BLaER1 (cell line): Measurements from ENCODE around the gene PYM1.

ENCODE experiments used
- H3K27ac ChIP-seq: shearing (Covaris generic); formaldehyde crosslinking; 2 replicates; pipeline ENCODE4 v1.8.1; 2022
- H3K27me3 ChIP-seq: shearing (Covaris generic); formaldehyde crosslinking; 2 replicates; pipeline ENCODE4 v1.8.1; 2022
- H3K36me3 ChIP-seq: shearing (Covaris generic); formaldehyde crosslinking; 2 replicates; pipeline ENCODE4 v1.8.1; 2022
- H3K4me1 ChIP-seq: shearing (Covaris generic); formaldehyde crosslinking; 2 replicates; pipeline ENCODE4 v1.8.1; 2022
- H3K4me2 ChIP-seq: shearing (Covaris generic); formaldehyde crosslinking; 2 replicates; pipeline ENCODE4 v1.8.1; 2022
- H3K4me3 ChIP-seq: shearing (Covaris generic); formaldehyde crosslinking; 2 replicates; pipeline ENCODE4 v1.8.1; 2022
- H3K9ac ChIP-seq: shearing (Covaris generic); formaldehyde crosslinking; 2 replicates; pipeline ENCODE4 v1.8.1; 2022
- H3K9me3 ChIP-seq: shearing (Covaris generic); formaldehyde crosslinking; 2 replicates; pipeline ENCODE4 v1.8.1; 2022
- H4K20me1 ChIP-seq: shearing (Covaris generic); formaldehyde crosslinking; 2 replicates; pipeline ENCODE4 v1.8.1; 2022
- Cebpa-rat ChIP-seq: shearing (Covaris generic); IDR thresholded peaks from 2 replicates; pipeline ENCODE4 v1.8.1; 2022

PYM1 gene

DNA sequence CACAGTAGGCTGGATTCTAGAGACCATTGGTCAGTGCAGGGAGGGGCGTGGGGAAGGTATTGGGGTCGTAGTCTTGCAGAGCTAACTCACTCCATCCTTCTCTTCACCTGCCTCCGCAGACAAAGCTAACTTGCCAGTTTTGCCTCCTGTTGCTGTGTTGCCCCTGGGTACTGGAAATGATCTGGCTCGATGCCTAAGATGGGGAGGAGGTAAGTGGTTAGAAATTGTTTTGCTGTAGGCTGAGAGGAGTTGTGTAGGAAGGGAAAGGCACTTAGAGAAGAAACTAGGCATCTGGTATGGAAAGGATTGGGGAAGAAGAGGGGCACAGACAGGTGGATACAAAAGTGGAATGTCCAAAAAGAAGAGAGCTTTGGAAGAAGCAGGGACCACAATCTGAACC is 14.4 kb upstream of the PYM1 start:
- Histone ChIP-seq H3K36me3 (peaks cover 93% of the 10 kb centered on the region), H3K4me2 (no peak overlapping the region), H3K9ac (no peak overlapping the region), H3K4me1 (peaks cover 10% of the 10 kb centered on the region), H3K4me3 (no peak overlapping the region), H3K27ac (no peak overlapping the region), H3K27me3 (no peaks in the 10 kb centered on the region), H4K20me1 (no peaks in the 10 kb centered on the region), H3K9me3 (no peaks in the 10 kb centered on the region)
- no peak for TF ChIP-seq Cebpa-rat

- H3K27ac ChIP-seq = peak overlapping the region; percentile 1; the same call in 1 of the 2 replicates
Measured at GRCh38 chr12:55940065-55940732, 12.5 kb upstream of the PYM1 start.

DNA sequence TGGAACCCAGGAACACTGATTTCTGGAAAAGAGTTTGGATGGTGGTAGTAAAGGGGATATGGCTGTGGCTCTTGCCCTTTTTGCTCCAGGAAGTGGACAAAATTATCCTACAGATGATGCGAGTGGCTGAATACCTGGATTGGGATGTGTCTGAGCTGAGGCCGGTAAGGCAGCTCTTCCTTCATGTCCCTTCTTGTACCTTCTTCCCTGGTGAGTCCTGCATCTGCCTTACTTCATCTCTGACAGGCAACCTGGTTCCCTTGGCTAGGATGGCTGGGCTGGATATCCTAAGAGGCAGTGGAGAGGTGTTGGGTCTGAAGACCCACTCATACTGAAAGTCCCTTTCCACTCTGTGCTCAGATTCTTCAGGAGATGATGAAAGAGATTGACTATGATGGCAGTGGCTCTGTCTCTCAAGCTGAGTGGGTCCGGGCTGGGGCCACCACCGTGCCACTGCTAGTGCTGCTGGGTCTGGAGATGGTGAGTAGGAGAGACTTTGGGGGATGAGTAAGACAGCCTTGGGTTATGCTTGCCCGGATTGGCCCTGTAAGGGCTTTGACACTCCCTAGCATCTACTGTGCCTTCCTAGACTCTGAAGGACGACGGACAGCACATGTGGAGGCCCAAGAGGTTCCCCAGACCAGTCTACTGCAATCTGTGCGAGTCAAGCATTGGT is 11.3 kb upstream of the PYM1 start:
- Histone ChIP-seq H3K4me2 (no peak overlapping the region), H3K27ac (no peak overlapping the region), H3K9me3 (no peaks in the 10 kb centered on the region), H3K4me1 (peaks cover 19% of the 10 kb centered on the region), H4K20me1 (peaks cover 5% of the 10 kb centered on the region; the same call in 1 of the 2 replicates), H3K36me3 (peaks cover 81% of the 10 kb centered on the region), H3K9ac (no peak overlapping the region), H3K27me3 (no peaks in the 10 kb centered on the region), H3K4me3 (no peak overlapping the region)
- TF ChIP-seq Cebpa-rat = no peak

More at GRCh38 chr12:55940065-55940732, 12.5 kb upstream of the PYM1 start:
- H3K4me2 ChIP-seq = peak overlapping the region; percentile 47
- TF ChIP-seq Cebpa-rat = no peak
- H3K27me3 ChIP-seq = no peaks in the 10 kb centered on the region
- peaks cover 93% of the 10 kb centered on the region for H3K36me3 ChIP-seq
- peaks cover 10% of the 10 kb centered on the region for H3K4me1 ChIP-seq
- H4K20me1 ChIP-seq = peaks cover 5% of the 10 kb centered on the region; the same call in 1 of the 2 replicates
- no peak overlapping the region for H3K9ac ChIP-seq
- H3K9me3 ChIP-seq = no peaks in the 10 kb centered on the region
- no peak overlapping the region for H3K4me3 ChIP-seq

DNA sequence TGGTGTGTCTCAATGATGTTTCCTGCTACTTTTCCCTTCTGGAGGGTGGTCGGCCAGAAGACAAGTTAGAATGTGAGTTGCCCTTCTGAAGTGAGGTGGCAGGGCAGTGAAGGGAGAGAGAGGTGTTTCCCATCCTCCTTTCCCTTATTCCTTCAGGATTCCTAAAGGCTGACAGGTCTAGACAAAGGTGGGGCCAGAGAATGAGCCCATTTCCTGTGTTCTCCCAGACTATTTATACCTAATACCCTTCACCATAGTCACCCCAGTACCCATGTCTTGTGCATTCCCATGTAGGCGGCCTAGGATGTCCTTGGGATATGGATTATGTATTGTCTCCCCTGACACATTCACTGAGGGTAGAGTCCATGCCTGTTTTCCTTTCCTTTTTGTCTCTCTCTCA is 10.3 kb upstream of the PYM1 start:
- peaks cover 5% of the 10 kb centered on the region; the same call in 1 of the 2 replicates for H4K20me1 ChIP-seq
- no peak for TF ChIP-seq Cebpa-rat

DNA sequence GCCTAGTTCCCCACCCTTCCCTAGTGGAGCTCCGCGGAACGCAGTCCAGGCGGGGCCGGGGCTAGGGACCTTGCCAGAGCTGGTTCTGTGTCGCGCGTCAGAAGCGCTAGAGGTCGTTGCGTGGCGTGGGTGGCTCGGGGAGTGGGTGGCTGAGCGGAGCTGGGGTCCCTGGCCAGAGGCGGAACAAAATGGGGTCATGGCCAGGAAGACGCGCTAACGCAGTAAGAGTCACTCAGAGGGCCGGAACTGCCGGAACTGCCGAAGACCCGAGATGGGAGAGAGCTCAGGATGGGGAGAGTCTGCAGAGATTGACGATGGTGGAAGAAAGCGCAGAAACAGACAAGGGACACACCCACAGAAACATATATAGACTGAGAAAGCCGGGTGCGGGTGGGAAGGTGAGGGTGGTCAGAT is 8.1 kb upstream of the PYM1 start:
- Histone ChIP-seq H3K9ac (no peak overlapping the region), H3K27me3 (no peaks in the 10 kb centered on the region), H3K4me3 (no peak overlapping the region), H3K4me1 (peaks cover 45% of the 10 kb centered on the region), H3K4me2 (no peak overlapping the region), H3K27ac (no peak overlapping the region), H3K9me3 (no peaks in the 10 kb centered on the region), H3K36me3 (peaks cover 50% of the 10 kb centered on the region), H4K20me1 (peaks cover 5% of the 10 kb centered on the region; the same call in 1 of the 2 replicates)
- TF ChIP-seq Cebpa-rat = no peak

More for the DNA sequence above, 10.3 kb upstream of the PYM1 start:
- H3K4me1 ChIP-seq = peaks cover 29% of the 10 kb centered on the region
- peaks cover 72% of the 10 kb centered on the region for H3K36me3 ChIP-seq
- H3K9me3 ChIP-seq = no peaks in the 10 kb centered on the region
- no peak overlapping the region for H3K27ac ChIP-seq
- no peak overlapping the region for H3K4me2 ChIP-seq
- no peak overlapping the region for H3K4me3 ChIP-seq
- no peak overlapping the region for H3K9ac ChIP-seq
- no peaks in the 10 kb centered on the region for H3K27me3 ChIP-seq

DNA sequence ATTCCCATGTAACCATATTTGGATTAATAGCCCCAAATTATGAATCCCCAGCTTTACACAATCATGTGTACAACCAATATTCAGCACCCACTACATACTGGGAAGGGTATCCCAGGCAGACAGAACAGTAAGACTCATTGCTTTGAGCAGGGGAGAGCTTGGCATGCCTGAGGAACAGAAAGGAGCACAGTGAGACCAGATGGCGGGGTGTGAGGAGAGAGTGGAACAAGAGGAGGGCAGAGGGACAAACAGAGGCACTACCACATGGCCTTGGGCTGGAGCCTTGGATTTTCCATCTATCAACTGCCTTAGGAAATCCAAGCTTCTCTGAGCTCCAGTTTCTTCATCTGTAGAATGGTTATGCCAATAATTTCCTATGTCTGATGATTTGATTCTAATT is 7.1 kb upstream of the PYM1 start:
- Histone ChIP-seq H3K9ac (no peak overlapping the region), H3K27ac (no peak overlapping the region), H4K20me1 (peaks cover 5% of the 10 kb centered on the region; the same call in 1 of the 2 replicates), H3K4me3 (no peak overlapping the region), H3K4me1 (peaks cover 45% of the 10 kb centered on the region), H3K27me3 (no peaks in the 10 kb centered on the region), H3K9me3 (no peaks in the 10 kb centered on the region), H3K4me2 (0 out of 2 replicates have a peak overlapping the region, but pooled peaks have one; percentile 95), H3K36me3 (peaks cover 45% of the 10 kb centered on the region)
- TF ChIP-seq Cebpa-rat = no peak

DNA sequence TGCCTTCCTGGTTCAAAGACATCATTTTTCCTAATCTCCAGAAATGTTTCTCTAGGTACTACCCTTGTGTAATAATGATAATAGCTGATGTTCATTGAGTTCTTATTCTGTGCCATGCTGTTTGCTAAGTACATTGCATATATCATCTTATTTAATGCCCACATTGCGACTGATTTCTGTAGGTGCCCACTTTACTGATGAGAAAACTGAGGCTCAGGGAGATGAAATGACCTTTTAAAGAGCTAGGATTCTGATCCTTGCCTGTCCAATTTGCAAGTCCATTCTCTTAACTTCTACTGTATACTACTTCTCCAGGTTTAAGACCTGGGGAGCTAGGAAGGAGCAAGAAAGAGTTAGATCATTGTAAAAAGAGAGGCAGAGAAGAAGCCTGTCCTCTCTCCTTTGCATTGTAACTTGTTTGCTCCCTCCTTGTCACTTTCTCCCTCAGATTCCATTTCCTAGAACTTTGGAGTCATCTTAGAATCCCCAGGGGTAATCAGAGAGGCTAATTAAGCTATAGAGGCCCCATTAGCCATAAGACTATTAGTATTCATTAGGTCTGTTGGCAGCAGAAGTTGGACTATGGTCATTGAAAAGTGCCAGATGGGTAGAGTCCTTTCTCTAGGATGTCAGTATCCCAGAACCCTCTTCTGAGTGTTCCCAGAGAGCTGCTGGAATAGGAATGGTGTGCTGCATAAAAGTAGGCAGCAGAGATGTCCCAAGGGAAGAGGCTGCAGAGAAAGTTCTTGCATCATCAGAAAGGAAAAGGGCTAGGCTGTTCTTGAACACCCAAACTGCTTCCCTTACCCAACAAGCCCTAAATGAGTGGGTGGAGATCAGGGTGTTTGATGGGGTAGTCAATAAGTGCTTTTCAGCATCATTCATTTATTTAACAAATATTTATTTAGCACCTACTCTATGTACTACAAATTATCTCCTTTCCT is 6.4 kb upstream of the PYM1 start:
- Histone ChIP-seq H3K9me3 (no peaks in the 10 kb centered on the region), H3K4me2 (peak overlapping the region; percentile 95), H3K4me3 (no peak overlapping the region), H3K4me1 (peaks cover 51% of the 10 kb centered on the region), H3K36me3 (peaks cover 38% of the 10 kb centered on the region), H3K9ac (no peak overlapping the region), H3K27ac (no peak overlapping the region), H3K27me3 (no peaks in the 10 kb centered on the region), H4K20me1 (peaks cover 5% of the 10 kb centered on the region; the same call in 1 of the 2 replicates)
- TF ChIP-seq Cebpa-rat = no peak

DNA sequence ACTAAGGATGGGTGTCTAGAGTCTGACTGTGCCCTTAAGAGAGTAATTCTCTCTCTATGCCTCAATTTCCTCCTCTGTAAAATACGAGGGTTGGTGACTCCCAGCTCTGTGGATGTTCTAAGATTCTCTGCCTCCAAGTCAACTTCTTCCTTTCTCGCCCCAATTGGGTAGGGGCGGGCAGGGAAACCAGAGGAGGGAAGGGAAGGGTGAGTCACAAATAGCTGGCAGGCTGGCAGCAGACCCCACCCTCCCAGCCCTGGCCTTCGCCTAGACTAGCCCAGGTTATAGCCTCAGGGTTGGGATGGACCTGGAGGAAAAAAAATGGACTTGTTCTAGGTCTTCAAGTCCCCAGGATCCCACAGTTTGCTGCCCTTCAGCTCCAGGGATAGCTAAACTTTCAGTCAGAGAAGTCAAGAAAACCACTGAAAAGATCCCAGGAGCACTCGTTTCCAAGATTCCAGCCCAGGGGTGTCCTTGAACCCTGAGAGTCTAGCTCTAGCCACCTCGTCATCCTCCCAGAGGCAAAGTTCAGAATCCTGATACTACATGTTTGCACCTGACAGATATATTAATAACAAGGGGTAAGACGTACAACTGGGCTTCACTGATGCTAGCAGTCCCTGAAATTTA is 5.6 kb upstream of the PYM1 start:
- peak overlapping the region; percentile 95 for H3K4me2 ChIP-seq
- TF ChIP-seq Cebpa-rat = no peak
- no peak overlapping the region for H3K4me3 ChIP-seq
- H3K9me3 ChIP-seq = no peaks in the 10 kb centered on the region
- H4K20me1 ChIP-seq = peaks cover 5% of the 10 kb centered on the region; the same call in 1 of the 2 replicates
- no peak overlapping the region for H3K27ac ChIP-seq
- H3K9ac ChIP-seq = no peak overlapping the region
- peaks cover 30% of the 10 kb centered on the region for H3K36me3 ChIP-seq
- peaks cover 59% of the 10 kb centered on the region for H3K4me1 ChIP-seq
- H3K27me3 ChIP-seq = no peaks in the 10 kb centered on the region

- H3K36me3 ChIP-seq = peaks cover 22% of the 10 kb centered on the region
- peaks cover 5% of the 10 kb centered on the region; the same call in 1 of the 2 replicates for H4K20me1 ChIP-seq
- peaks cover 61% of the 10 kb centered on the region for H3K4me1 ChIP-seq
- peak overlapping the region; percentile 85 for H3K9ac ChIP-seq
- no peaks in the 10 kb centered on the region for H3K9me3 ChIP-seq
- H3K4me2 ChIP-seq = peak overlapping the region; percentile 95
- H3K4me3 ChIP-seq = peak overlapping the region; percentile 81
- peak overlapping the region; percentile 86 for H3K27ac ChIP-seq
- no peaks in the 10 kb centered on the region for H3K27me3 ChIP-seq
- no peak for TF ChIP-seq Cebpa-rat
Measured at GRCh38 chr12:55932551-55932910, 4.8 kb upstream of the PYM1 start.
